ENCODE results near the gene DDX43. TPM values are rescaled to one million over a fixed set of nuclear protein-coding genes. Genes with fewer than 3 reads are reported as not detected.
A peak's percentile ranks its signal among the peaks of the same experiment; 100 is the strongest.

The DDX43 gene
- total RNA-seq, 1 experiment from 2014 or later = not detected

- peak within 1 kb of the TSS; percentile 95 for H3K27ac ChIP-seq (ENCODE audit: low read depth, low read length, poor library complexity, severe bottlenecking)
- BruUV-seq (replicated peaks) = TSS peak; percentile 78
- H3K27me3 ChIP-seq (replicated peaks; ENCODE audit: insufficient read depth, low read depth, low read length, poor library complexity) = no peaks in the 10 kb centered on the region
- CTCF ChIA-PET = no interaction called here
- intact Hi-C loops (cut with micrococcal nuclease; ENCODE audit: unreplicated experiment) = no loop called here
- no peaks in the 10 kb centered on the region for H3K9me3 ChIP-seq (ENCODE audit: low read depth, low read length, poor library complexity, severe bottlenecking)
- peaks cover 8% of the 10 kb centered on the region for H3K36me3 ChIP-seq (ENCODE audit: insufficient read depth, low read length, poor library complexity, severe bottlenecking)
- peak within 1 kb of the TSS; percentile 91 for H3K4me3 ChIP-seq (ENCODE audit: low read depth, low read length, poor library complexity, severe bottlenecking)
- POLR2A ChIA-PET (ENCODE audit: low non-redundant PET) = interaction anchor here (0.6 to 0.8 kb wide), 5 partner anchors 51 to 137 kb away, joined by 3 to 5 read pairs (median 3); no protein-coding TSS in a partner anchor
- no peak for TF ChIP-seq CTCF (conservative IDR thresholded peaks at IDR 0.05; ENCODE audit: low read depth, low read length)
- TF ChIP-seq EZH2 (IDR thresholded peaks at IDR 0.05; ENCODE audit: borderline replicate concordance, low read depth, low read length, poor library complexity, severe bottlenecking) = no peak
- H3K4me1 ChIP-seq (ENCODE audit: insufficient read depth, low read length, poor library complexity, severe bottlenecking) = no peaks in the 10 kb centered on the region
- peak; percentile 95 for DNase-seq (ENCODE audit: low spot score)
Observed at GRCh38 chr6:73461537-73462350, 67.1 kb downstream of the DDX43 start, which contains the start of gene MTO1. TSS of gene MTO1 (plus strand) at chr6:73461737. CDS start at chr6:73461855, 118 bp downstream.

Other genes with a start within 250 kb of the DDX43 start
- not detected in 2 replicates for gene KHDC1L, start 169.3 kb upstream of the DDX43 start, total RNA-seq (2021)
- gene KHDC1, start 131.6 kb upstream of the DDX43 start, total RNA-seq (2021) = 11.1 TPM in 2 replicates
- not detected in 2 replicates for gene DPPA5, start 40.6 kb upstream of the DDX43 start, total RNA-seq (2021)
- gene KHDC3L, start 32.2 kb upstream of the DDX43 start, total RNA-seq (2021) = not detected in 2 replicates
- gene OOEP, start 24.9 kb upstream of the DDX43 start, total RNA-seq (2021) = not detected in 2 replicates
- gene CGAS, start 57.5 kb downstream of the DDX43 start, total RNA-seq (2021) = 4.2 and 4.6 TPM in 2 replicates
- 44.1 and 50.8 TPM in 2 replicates for gene MTO1, start 66.9 kb downstream of the DDX43 start, total RNA-seq (2021)
- gene EEF1A1, start 126.2 kb downstream of the DDX43 start, total RNA-seq (2021) = 9,320 and 9,713 TPM in 2 replicates